Measurements from ENCODE around the gene LRRC38.

DNA sequence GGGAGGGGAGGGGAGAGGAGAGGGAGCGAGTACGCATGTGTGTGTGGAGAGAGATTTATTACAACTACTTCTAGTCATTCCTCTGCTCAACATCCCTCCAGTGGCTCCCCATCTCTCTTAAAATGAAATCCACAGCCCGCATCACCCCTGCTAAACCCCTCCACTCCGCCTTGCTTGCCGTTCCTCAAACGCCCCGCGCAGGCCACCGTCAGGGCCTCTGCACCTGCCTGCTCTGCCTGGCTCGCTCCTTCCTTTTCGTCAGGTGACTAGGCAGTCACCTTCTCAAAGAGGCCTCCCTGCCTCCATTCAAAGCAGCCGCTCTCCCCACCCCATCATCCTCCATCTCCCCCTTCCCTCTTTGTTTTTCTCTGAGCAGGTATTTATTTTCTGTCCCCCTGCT, 29.9 kb downstream of the LRRC38 start:
- TF ChIP-seq, protein P1, sequence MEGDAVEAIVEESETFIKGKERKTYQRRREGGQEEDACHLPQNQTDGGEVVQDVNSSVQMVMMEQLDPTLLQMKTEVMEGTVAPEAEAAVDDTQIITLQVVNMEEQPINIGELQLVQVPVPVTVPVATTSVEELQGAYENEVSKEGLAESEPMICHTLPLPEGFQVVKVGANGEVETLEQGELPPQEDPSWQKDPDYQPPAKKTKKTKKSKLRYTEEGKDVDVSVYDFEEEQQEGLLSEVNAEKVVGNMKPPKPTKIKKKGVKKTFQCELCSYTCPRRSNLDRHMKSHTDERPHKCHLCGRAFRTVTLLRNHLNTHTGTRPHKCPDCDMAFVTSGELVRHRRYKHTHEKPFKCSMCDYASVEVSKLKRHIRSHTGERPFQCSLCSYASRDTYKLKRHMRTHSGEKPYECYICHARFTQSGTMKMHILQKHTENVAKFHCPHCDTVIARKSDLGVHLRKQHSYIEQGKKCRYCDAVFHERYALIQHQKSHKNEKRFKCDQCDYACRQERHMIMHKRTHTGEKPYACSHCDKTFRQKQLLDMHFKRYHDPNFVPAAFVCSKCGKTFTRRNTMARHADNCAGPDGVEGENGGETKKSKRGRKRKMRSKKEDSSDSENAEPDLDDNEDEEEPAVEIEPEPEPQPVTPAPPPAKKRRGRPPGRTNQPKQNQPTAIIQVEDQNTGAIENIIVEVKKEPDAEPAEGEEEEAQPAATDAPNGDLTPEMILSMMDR (IDR thresholded peaks at IDR 0.05): no peak
- no peak for TF ChIP-seq POLR2AphosphoS5 (IDR thresholded peaks at IDR 0.05)

Data from prostate gland (tissue), 2 donors.